Stimulated activated CD8-positive, alpha-beta memory T cell treated with anti-CD3 and anti-CD28 coated beads, Interleukin-7, amount 100 ng/mL, for 1 hour (primary cell): ENCODE data around the gene PSMD9.
"Not testable (repeated sequence)": the region's sequence is repeated elsewhere in the genome, so short reads cannot be mapped to it uniquely, and the experiment has no call there.

Source experiments
- DNase-seq, 2 donors: peaks; one replicate each; pipeline ENCODE4 v3.0.0-alpha.2; 2020; ENCODE audit warnings: low read depth in 2 of 2

The PSMD9 gene

GRCh38 chr12:121888478-121889273, at the start of gene PSMD9:
Gene PSMD9, plus strand, starts transcription at chr12:121888790. Its CDS starts 67 bp downstream, at chr12:121888857.
- peak; percentile 96 to 98 for DNase-seq

DNA sequence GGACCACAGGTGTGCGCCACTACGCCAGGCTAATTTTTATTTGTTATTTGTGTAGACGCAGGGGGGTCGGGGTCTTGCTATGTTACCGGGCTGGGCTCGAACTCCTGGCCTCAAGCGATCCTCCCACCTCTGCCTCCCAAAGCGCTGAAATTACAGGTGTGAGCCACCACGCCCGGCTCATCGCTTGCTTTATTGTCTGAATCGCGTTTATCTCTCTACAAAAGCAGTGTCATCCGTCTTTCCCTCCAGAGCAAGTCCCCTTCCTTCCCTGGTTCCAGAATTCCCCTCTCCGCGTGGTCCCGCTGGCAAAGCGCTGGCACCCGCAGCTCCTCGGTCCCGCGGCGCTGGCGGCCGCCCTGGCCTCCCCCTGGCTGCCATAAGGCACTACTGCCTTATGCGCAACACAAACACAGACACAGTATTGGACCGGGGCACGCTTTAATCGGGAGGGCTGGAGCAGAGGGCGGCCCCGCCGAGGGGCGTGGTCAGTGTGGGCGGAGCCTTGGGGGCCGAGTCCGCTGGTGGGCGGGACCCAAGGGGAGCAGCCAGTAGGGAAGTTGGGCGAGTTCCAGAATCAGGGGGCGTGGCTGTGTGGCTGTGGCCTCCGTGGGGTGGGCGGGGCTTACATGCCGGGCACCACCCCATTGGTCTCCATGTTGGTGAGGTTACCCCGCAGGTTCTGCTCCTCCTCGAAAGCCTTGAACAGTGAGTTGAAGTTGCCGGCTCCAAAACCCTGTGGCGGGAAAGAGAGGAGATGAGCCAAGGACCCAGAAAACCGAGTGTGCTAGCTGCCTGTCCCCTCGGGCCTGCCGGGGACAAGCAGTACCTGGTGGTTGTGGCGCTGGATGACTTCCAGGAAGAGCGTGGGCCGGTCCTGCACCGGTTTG, 49.2 kb upstream of the PSMD9 start:
- peak; percentile 99 to 100 for DNase-seq

- no peak for DNase-seq
Measured at GRCh38 chr12:121839993-121840761, 48.4 kb upstream of the PSMD9 start.

DNA sequence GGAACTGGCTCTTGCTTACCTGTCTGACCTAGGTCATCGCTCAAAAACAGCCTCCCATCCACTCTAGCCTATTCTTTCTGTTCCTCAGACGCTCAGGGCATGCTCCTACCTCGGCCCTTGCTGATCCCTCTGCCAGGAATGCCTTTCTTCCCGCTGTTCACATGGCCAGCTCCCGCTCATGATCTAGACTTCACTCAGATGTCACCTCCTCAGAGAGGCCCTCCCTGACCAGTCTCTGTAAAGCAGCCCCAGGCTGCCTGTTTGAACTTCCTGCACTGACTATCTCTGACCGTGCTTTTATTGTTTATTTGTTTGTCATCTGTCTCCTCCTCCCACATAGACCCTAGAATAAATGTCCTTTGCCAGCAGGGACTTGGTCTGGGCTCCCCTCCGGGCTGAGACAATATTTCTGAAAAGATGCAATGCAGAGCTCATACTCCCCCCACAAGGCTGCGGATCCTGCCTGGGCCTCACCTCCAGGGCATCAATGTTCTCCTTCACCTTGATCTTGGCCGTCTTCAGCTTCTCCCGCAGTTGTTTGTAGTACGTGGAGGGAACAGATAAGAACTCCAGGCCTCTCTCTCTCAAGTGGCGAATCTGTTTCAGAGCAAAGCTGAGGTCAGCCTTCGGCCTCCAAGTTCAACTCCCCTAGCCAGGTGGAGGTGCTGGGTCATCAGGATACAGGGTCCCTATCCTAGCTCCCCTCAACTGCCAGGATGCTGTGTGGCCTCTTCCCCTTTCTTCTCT, 45.2 kb upstream of the PSMD9 start:
- DNase-seq: no peak

DNA sequence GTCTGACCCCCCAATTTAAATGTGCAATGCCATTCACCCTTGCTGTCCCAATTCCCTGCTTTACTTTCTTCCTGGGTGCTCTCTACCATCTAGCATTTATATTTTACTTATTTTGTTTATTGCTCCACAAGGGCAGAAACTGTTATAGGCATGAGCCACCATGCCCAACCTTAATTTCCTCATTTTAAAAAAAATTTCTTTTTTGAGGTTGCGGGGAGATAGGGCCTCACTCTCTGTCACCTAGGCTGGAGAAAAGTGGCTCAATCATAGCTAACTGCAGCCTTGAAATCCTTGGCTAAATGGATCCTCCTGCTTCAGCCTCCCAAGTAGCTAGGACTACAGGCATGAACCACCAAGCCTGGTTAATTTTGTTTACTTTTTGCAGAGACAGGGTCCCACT, 42.9 kb upstream of the PSMD9 start:
- DNase-seq: no peak

DNA sequence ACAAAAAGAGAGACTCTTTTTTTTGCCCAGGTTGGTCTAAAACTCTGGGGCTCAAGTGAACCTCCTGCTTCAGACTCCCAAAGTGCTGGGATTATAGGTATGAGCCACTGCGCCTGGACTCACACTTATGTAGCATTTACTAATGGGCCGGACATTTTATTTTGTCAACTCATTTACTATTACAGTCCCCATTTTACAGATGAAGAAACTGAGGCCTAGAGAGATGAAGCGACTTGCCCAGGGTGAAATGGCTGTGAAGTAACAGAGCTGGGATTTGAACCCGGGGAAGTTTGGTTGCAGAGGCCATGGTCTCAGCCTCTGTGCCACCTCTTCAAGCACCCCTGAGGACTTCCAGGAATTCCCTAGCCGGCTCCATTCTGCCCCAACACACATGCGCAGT, 39.4 kb upstream of the PSMD9 start:
- DNase-seq: no peak

- no peak for DNase-seq
Measured at GRCh38 chr12:121849665-121850064, 38.9 kb upstream of the PSMD9 start.

DNA sequence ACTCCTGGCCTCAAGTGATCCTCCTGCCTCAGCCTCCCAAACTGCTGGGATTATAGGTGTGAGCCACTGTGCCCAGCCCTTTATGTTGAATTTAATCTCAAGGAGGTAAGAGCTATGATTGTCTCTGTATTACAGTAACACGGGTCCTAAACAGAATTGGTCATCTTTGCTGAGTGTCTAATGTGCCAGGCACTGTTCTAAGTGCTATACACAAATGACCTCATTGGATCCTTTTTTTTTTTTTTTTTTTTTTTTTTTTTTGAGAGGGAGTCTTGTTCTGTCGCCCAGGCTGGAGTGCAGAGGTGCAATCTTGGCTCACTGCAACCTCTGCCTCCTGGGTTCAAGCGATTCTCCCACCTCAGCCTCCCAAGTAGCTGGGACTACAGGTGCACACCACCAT, 36.2 kb upstream of the PSMD9 start:
- DNase-seq: not testable (repeated sequence)

- DNase-seq: no peak
Measured at GRCh38 chr12:121857322-121858246, 31.0 kb upstream of the PSMD9 start.

GRCh38 chr12:121858318-121858661, 30.3 kb upstream of the PSMD9 start:
- DNase-seq: no peak

- DNase-seq: no peak
Measured at GRCh38 chr12:121858662-121859572, 29.7 kb upstream of the PSMD9 start, which contains the start of gene HPD. Gene HPD, minus strand, starts transcription at chr12:121858859. Its CDS starts 36 bp downstream, at chr12:121858823.

DNA sequence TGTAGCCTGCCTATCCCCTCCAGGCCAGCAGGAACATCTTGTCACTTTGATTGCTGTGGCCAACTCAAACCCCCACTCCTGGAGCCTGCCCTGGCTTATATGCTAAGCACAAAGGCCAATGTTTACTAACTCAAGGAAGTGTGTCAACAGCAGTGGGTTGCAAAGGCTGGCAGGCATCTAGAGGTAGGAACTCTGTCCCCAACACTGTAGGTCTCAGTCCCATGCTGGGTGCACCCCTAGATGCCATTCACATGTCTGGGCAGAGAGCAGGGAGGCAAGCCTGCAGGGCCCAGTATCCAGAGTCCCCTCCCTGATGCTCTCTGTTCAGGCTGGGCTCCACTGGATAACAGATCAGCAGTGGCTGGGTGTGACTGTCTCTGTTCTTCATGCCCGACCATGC, 28.3 kb upstream of the PSMD9 start:
- DNase-seq: no peak

GRCh38 chr12:121860699-121861098, 27.9 kb upstream of the PSMD9 start:
- not testable (repeated sequence) for DNase-seq

DNA sequence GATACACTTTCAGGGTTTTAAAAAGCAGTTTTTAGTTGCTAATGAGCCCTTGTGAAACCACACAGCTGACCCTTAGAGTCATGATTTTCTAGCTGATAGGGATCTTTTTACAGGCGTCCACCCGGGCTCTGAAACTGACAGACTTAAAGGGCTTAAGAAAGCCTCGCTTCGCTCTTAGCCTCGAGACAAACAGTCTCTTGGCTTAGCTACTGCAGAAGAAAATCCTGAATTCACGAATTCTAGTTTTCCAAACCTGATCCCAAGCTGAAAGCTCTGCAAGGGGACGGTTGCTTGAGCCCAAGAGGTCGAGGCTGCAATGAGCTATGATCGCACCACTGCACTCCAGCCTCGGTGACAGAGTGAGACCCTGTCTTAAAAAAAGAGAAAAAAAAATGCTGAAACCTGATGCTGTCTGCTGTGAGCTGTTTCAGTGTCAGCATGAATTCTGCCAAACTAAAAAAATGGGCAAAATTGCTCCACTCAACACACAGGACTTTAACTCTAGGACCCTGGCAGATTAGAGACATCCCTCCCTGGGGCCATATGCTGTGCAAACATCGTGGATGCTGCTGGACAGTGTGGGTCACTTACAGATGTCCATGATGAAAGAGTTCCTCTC, 26.8 kb upstream of the PSMD9 start:
- DNase-seq: no peak

GRCh38 chr12:121866331-121866730, 22.3 kb upstream of the PSMD9 start:
- DNase-seq: no peak

DNA sequence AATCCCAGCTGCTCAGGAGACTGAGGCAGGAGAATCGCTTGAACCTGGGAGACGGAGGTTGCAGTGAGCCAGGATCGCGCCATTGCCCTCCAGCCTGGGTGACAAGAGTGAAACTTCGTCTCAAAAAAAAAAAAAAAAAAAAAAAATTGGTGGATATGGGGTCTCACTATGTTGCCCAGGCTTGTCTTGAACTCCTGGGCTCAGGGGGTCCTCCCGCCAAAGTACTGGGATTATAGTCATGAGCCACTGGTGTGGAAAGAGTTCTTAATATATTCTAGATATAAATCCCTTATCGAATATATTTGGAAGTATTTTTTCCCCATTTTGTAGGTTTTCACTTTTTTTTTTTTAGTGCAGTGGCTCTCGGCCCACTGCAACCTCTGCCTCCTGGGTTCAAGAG, 19.4 kb upstream of the PSMD9 start:
- not testable (repeated sequence) for DNase-seq

DNA sequence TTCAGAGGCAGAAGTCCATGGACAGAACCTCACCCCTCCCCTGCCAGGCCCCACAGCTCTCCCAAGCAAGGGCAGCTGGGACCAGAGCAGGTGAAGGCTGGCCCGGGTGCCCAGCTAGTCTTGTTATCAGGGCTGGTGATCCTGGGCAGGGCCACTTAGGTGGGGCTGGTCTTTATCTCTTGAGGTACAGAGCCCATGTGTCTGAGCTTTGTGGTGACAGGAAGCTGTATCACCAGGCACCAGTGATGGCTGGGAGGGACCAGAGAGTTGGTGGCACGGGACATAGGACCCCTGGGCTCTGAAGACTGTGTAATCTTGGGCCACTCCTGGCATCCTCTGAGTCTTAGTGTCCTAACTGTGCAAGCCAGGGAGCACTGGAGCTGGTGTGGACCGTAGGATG, 17.1 kb upstream of the PSMD9 start:
- no peak for DNase-seq

GRCh38 chr12:121872546-121873215, 15.9 kb upstream of the PSMD9 start:
- DNase-seq: no peak
